SK-N-SH treated with all-trans-retinoic acid at 6 μM for 48 hours (cell line): ENCODE results near the gene NASP.

Experiments
- ATAC-seq: fragments of 200-7000 bp; cut with Tn5 transposase; 3 replicates; pipeline ENCODE4 v1.9.1; 2020; ENCODE audit warnings: mild to moderate bottlenecking, moderate library complexity
- ARNTL ChIP-seq: fragments of 450-650 bp; formaldehyde crosslinking; IDR thresholded peaks from 2 replicates; pipeline ENCODE4 v1.5.0; 2020; ENCODE audit warnings: low read depth, mild to moderate bottlenecking, moderate library complexity, borderline replicate concordance
- BACH2 ChIP-seq: fragments of 250-450 bp; sonication (Bioruptor Pico); IDR thresholded peaks from 2 replicates; pipeline ENCODE4 v1.9.0; 2021; ENCODE audit warnings: mild to moderate bottlenecking, borderline replicate concordance
- CREB5 ChIP-seq: fragments of 250-450 bp; sonication (Bioruptor Pico); IDR thresholded peaks from 2 replicates; pipeline ENCODE4 v1.5.1; 2020; ENCODE audit warnings: low read depth, mild to moderate bottlenecking, moderate library complexity
- CSDC2 ChIP-seq: fragments of 250-450 bp; sonication (Bioruptor Pico); IDR thresholded peaks from 2 replicates; pipeline ENCODE4 v1.5.0; 2020; ENCODE audit warnings: mild to moderate bottlenecking, moderate library complexity
- ESRRG ChIP-seq: fragments of 250-450 bp; sonication (Bioruptor Pico); IDR thresholded peaks from 2 replicates; pipeline ENCODE4 v1.6.1; 2021; ENCODE audit warnings: mild to moderate bottlenecking
- GLIS3 ChIP-seq: fragments of 250-450 bp; sonication (Bioruptor Pico); IDR thresholded peaks from 2 replicates; pipeline ENCODE4 v1.5.0; 2020; ENCODE audit warnings: mild to moderate bottlenecking, moderate library complexity
- ISL1 ChIP-seq: fragments of 250-450 bp; sonication (Bioruptor Pico); IDR thresholded peaks from 2 replicates; pipeline ENCODE4 v2.1.2; 2022; ENCODE audit warnings: mild to moderate bottlenecking, moderate library complexity
- OSR1 ChIP-seq: fragments of 250-450 bp; sonication (Bioruptor Pico); IDR thresholded peaks from 2 replicates; pipeline ENCODE4 v1.8.0; 2022; ENCODE audit warnings: moderate library complexity, mild to moderate bottlenecking, inconsistent platforms
- POU6F1 ChIP-seq: fragments of 250-450 bp; sonication (Bioruptor Pico); IDR thresholded peaks from 2 replicates; pipeline ENCODE4 v1.8.0; 2021; ENCODE audit warnings: low read depth, mild to moderate bottlenecking, moderate library complexity, borderline replicate concordance
- PPARA ChIP-seq: fragments of 250-450 bp; sonication (Bioruptor Pico); IDR thresholded peaks from 2 replicates; pipeline ENCODE4 v1.5.0; 2020; ENCODE audit warnings: mild to moderate bottlenecking, borderline replicate concordance
- RARB ChIP-seq: fragments of 250-450 bp; sonication (Bioruptor Pico); IDR thresholded peaks from 2 replicates; pipeline ENCODE4 v1.8.0; 2021; ENCODE audit warnings: mild to moderate bottlenecking, moderate library complexity
- SNAI2 ChIP-seq: fragments of 250-450 bp; sonication (Bioruptor Pico); IDR thresholded peaks from 2 replicates; pipeline ENCODE4 v1.5.0; 2020; ENCODE audit warnings: mild to moderate bottlenecking, moderate library complexity
- TCF4 ChIP-seq: fragments of 250-450 bp; sonication (Bioruptor Pico); IDR thresholded peaks from 2 replicates; pipeline ENCODE4 v1.8.0; 2021; ENCODE audit warnings: mild to moderate bottlenecking, moderate library complexity, borderline replicate concordance
- TOX ChIP-seq: fragments of 250-450 bp; sonication (Bioruptor Pico); IDR thresholded peaks from 2 replicates; pipeline ENCODE4 v1.8.0; 2021; ENCODE audit warnings: mild to moderate bottlenecking, moderate library complexity, borderline replicate concordance
- TSHZ2 ChIP-seq: fragments of 250-450 bp; sonication (Bioruptor Pico); IDR thresholded peaks from 2 replicates; pipeline ENCODE4 v1.5.0; 2020; ENCODE audit warnings: mild to moderate bottlenecking, moderate library complexity
- ZC3H10 ChIP-seq: fragments of 250-450 bp; sonication (Bioruptor Pico); IDR thresholded peaks from 2 replicates; pipeline ENCODE4 v1.5.1; 2021; ENCODE audit warnings: mild to moderate bottlenecking, moderate library complexity
- ZFP3 ChIP-seq: fragments of 250-450 bp; sonication (Bioruptor Pico); IDR thresholded peaks from 2 replicates; pipeline ENCODE4 v1.5.0; 2020; ENCODE audit warnings: mild to moderate bottlenecking, moderate library complexity
- ZFP30 ChIP-seq: fragments of 450-650 bp; formaldehyde crosslinking; IDR thresholded peaks from 2 replicates; pipeline ENCODE4 v1.5.0; 2022; ENCODE audit warnings: mild to moderate bottlenecking, moderate library complexity
- ZNF565 ChIP-seq: fragments of 450-650 bp; formaldehyde crosslinking; conservative IDR thresholded peaks from 2 replicates; pipeline ENCODE4 v1.5.0; 2020; ENCODE audit warnings: low read depth, mild to moderate bottlenecking, moderate library complexity
- ZNF70 ChIP-seq: fragments of 450-650 bp; formaldehyde crosslinking; IDR thresholded peaks from 2 replicates; pipeline ENCODE4 v1.5.0; 2020; ENCODE audit warnings: mild to moderate bottlenecking, moderate library complexity
- TF ChIP-seq, protein P1 (sequence below): fragments of 250-450 bp; sonication (Bioruptor Pico); IDR thresholded peaks from 2 replicates; pipeline ENCODE4 v1.5.1; 2021; ENCODE audit warnings: mild to moderate bottlenecking, moderate library complexity
- TF ChIP-seq, protein P2 (sequence below): fragments of 250-450 bp; sonication (Bioruptor Pico); IDR thresholded peaks from 2 replicates; pipeline ENCODE4 v1.8.0; 2020; ENCODE audit warnings: mild to moderate bottlenecking, moderate library complexity, borderline replicate concordance

Gene NASP

GRCh38 chr1:45557422-45557944 lies 26.4 kb upstream of the NASP start (continued):
- TF ChIP-seq CREB5 (CRISPR knock-in tag): no peak
- no peak for TF ChIP-seq TOX (CRISPR knock-in tag)
- no peak for TF ChIP-seq ZNF565 (CRISPR knock-in tag)
- TF ChIP-seq ZFP30: no peak
- no peak for TF ChIP-seq SNAI2 (CRISPR knock-in tag)
- no peak for TF ChIP-seq BACH2 (CRISPR knock-in tag)
- TF ChIP-seq ZC3H10 (CRISPR knock-in tag): no peak
- TF ChIP-seq CSDC2 (CRISPR knock-in tag): no peak

GRCh38 chr1:45563843-45564242 lies 20.0 kb upstream of the NASP start:
- ATAC-seq: no peak
- TF ChIP-seq OSR1 (CRISPR knock-in tag): no peak
- no peak for TF ChIP-seq TCF4 (CRISPR knock-in tag)
- TF ChIP-seq ESRRG (CRISPR knock-in tag): no peak
- TF ChIP-seq, protein P1, sequence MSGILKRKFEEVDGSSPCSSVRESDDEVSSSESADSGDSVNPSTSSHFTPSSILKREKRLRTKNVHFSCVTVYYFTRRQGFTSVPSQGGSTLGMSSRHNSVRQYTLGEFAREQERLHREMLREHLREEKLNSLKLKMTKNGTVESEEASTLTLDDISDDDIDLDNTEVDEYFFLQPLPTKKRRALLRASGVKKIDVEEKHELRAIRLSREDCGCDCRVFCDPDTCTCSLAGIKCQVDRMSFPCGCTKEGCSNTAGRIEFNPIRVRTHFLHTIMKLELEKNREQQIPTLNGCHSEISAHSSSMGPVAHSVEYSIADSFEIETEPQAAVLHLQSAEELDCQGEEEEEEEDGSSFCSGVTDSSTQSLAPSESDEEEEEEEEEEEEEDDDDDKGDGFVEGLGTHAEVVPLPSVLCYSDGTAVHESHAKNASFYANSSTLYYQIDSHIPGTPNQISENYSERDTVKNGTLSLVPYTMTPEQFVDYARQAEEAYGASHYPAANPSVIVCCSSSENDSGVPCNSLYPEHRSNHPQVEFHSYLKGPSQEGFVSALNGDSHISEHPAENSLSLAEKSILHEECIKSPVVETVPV (CRISPR knock-in tag): no peak
- TF ChIP-seq TOX (CRISPR knock-in tag): no peak
- TF ChIP-seq ISL1 (CRISPR knock-in tag): no peak
- TF ChIP-seq TSHZ2 (CRISPR knock-in tag): no peak
- no peak for TF ChIP-seq POU6F1 (CRISPR knock-in tag)
- no peak for TF ChIP-seq CREB5 (CRISPR knock-in tag)
- TF ChIP-seq RARB (CRISPR knock-in tag): no peak
- TF ChIP-seq ZNF70: no peak
- no peak for TF ChIP-seq ARNTL (CRISPR knock-in tag)
- TF ChIP-seq ZFP3 (CRISPR knock-in tag): no peak
- TF ChIP-seq BACH2 (CRISPR knock-in tag): no peak
- no peak for TF ChIP-seq PPARA (CRISPR knock-in tag)
- no peak for TF ChIP-seq ZC3H10 (CRISPR knock-in tag)
- no peak for TF ChIP-seq GLIS3 (CRISPR knock-in tag)
- TF ChIP-seq ZFP30: no peak
- TF ChIP-seq, protein P2, sequence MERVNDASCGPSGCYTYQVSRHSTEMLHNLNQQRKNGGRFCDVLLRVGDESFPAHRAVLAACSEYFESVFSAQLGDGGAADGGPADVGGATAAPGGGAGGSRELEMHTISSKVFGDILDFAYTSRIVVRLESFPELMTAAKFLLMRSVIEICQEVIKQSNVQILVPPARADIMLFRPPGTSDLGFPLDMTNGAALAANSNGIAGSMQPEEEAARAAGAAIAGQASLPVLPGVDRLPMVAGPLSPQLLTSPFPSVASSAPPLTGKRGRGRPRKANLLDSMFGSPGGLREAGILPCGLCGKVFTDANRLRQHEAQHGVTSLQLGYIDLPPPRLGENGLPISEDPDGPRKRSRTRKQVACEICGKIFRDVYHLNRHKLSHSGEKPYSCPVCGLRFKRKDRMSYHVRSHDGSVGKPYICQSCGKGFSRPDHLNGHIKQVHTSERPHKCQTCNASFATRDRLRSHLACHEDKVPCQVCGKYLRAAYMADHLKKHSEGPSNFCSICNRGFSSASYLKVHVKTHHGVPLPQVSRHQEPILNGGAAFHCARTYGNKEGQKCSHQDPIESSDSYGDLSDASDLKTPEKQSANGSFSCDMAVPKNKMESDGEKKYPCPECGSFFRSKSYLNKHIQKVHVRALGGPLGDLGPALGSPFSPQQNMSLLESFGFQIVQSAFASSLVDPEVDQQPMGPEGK (CRISPR knock-in tag): no peak
